SIG-M5 treated with dmso at 0.1 percent for 504 hours (cell line): ENCODE measurements around the gene ACP2.

Experiments used
- DNase-seq: peaks from one replicate; lab custom pipeline; 2025; ENCODE audit not compliant: unreplicated experiment; lab: John Stamatoyannopoulos, UW

Gene ACP2

DNA sequence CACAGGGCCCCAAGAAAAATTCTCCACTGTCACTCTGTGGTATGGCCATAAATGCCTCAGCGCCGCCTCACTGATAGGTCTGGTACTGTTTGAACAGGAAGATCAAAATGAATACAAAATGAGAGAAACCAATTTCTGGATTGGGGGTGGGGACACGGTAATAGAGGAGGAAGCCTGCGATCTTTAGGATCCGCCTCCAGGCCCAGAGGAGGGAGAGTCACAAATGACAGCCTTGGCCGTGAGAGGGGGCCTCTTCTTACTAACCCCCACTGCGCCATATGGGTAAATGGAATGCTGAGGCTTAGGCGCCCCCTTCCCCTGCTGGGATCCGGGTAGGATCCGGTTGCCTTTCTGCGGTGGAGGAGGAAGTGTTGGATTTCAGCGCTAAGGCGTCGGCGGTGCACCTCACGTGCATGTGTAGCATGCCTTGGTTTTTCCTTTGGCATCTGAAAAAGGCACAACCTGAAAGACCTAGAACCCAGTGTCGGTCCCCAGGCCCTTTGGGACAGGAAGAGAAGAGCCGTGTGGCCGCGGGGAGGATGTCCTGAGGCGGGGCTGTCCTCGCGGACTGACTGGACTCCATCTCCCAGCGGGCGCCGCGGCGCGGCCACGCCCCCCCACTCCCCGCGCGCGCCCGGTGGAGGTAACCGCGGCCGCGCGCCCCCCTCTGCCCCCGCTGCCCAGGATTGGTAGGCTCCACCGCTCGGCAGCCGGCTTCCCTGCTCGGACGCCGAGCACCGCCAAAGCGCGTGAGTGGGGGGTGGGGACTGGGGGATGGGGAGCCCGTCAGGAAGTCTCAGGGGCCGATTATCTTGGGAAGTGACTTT is 20.6 kb upstream of the ACP2 start:
- DNase-seq, result peak; percentile 97

DNA sequence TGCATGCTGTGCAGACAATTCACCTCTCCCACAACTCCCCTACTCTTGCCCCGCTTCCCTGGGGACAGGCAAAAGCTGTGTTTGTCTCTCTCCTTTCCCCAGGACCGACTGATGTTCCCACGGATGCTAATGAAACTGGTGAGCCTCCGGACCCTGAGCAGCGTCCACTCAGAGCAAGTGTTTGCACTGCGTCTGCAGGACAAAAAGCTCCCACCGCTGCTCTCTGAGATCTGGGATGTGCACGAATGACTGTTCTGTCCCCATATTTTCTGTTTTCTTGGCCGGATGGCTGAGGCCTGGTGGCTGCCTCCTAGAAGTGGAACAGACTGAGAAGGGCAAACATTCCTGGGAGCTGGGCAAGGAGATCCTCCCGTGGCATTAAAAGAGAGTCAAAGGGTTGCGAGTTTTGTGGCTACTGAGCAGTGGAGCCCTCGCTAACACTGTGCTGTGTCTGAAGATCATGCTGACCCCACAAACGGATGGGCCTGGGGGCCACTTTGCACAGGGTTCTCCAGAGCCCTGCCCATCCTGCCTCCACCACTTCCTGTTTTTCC is 19.9 kb upstream of the ACP2 start:
- DNase-seq, result no peak

DNA sequence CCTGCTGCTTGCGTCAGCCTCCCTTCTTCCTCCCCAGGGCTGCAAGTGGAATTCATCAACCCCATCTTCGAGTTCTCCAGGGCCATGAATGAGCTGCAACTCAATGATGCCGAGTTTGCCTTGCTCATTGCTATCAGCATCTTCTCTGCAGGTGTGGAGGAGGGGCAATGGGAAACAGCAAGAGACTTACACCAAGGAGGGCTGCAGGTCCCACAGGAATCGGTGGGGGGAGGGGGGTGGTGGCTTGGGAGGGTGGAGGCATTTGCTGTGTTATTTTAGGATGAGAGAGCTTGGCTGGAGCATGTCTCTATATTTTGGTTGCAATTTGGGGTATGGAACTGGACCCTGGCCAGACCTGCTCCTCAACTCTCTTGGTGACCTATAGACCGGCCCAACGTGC is 19.3 kb upstream of the ACP2 start:
- no peak for DNase-seq

DNA sequence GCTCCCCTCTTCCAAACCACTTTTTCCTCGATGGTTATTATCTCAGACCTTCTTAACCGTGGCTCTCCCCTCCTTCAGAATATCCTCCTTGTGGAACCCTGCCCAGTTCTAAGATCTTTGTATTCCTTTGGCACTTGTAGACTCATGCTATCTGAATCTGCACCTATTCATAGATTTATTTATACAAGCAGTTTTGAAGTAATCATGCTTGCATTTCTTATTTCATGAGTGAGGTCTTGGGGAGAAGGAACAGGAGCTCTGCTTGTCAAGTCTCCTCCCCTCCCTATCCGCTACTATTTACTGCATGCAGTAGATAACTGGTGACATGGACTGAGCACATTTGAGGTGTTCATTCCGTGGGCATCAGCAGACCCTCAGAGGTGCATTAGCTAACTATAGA is 15.9 kb upstream of the ACP2 start:
- no peak for DNase-seq

DNA sequence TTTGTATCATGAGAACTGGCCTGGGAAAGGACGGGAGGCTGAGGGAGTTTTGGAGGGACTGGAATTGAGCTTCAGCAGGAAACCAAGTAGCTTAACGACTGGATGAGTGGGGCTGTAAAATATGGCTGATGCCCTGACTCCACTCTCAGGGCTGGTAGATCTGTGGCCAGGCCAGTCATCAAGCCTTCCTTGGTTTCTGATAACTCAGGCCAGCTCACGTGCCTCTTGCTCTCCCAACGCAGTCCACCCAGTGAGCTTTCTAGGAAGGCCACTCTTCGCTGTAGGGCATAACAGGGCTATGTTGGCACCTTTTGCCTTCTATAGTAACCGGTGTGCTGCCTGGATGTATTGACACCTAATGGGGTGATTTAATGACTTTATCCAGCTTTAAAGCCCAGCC is 15.5 kb upstream of the ACP2 start:
- DNase-seq, result no peak

DNA sequence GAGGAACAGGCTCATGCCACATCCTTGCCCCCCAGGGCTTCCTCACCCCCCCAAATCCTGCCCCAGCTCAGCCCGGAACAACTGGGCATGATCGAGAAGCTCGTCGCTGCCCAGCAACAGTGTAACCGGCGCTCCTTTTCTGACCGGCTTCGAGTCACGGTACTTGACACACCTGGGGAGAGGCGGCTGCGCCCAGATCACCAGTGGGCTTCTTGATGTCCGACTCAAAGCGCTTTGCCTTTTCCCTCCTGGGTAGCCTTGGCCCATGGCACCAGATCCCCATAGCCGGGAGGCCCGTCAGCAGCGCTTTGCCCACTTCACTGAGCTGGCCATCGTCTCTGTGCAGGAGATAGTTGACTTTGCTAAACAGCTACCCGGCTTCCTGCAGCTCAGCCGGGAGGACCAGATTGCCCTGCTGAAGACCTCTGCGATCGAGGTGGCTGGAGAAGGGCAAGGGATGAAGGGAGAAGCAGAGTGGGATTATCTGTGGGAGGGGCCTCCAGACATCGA is 12.7 kb upstream of the ACP2 start:
- DNase-seq, result no peak

DNA sequence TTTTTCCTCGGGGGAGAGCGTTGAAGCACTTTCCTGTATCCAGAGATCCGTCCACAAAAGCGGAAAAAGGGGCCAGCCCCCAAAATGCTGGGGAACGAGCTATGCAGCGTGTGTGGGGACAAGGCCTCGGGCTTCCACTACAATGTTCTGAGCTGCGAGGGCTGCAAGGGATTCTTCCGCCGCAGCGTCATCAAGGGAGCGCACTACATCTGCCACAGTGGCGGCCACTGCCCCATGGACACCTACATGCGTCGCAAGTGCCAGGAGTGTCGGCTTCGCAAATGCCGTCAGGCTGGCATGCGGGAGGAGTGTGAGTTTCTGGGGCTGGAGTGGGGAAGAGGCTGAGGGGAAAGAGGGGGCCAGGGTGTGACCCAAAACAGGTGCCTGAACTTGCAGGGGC is 11.8 kb upstream of the ACP2 start:
- no peak for DNase-seq

DNA sequence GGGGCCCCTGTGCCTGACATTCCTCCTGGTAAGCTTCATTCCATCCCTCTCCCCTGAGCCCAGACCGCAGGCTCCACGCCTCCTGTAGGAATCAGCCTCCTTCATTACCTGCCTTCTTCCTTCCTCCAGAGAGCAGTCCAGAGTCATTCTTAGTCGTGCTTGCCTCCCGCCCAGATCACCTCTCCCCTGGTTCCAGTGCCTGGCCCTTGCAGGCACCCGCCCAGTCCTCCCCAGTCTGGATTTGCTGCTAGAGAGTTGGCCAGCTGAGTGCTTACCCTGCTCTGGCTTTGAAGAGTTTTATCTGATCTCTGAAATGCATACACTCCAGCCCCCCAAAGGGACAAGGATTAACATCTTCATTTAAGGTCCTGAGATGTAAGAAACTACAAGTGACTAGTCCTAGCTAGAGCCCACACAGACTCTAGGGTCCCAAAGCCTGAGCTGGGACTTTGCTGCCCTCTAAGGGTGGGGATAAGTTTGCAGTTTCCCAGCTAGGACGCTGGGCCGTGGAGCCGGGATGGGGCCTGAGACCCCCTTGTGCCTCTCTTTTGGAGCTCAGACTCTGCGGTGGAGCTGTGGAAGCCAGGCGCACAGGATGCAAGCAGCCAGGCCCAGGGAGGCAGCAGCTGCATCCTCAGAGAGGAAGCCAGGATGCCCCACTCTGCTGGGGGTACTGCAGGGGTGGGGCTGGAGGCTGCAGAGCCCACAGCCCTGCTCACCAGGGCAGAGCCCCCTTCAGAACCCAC is 10.8 kb upstream of the ACP2 start:
- peak; percentile 33 for DNase-seq

DNA sequence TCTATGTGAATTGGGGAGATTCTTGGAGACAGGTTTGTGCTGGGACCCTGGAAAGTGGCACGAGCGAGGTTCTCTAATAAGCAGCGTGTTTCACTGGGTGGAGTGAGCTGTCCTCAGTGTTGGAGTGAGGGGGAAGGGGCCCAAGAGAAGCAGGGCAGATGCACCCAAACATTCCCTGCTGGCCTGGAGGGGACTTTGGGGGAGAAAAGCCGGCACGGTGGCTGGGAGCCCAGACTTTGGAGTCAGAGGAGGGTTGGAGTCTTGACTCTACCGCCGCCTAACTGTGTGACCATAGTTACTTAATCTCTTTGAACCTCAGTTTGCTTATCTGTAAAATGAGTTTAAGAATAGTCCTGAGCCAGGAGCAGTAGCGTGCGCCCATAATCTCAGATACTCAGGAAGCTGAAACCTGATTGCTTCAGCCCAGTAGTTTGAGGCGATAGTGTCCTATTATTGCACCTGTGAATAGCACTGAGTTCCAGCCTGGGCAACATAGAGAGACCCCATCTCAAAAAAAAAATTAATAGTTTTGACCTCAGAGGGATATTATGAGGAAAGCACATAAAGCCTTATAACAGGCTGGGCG is 9.8 kb upstream of the ACP2 start:
- no peak for DNase-seq

DNA sequence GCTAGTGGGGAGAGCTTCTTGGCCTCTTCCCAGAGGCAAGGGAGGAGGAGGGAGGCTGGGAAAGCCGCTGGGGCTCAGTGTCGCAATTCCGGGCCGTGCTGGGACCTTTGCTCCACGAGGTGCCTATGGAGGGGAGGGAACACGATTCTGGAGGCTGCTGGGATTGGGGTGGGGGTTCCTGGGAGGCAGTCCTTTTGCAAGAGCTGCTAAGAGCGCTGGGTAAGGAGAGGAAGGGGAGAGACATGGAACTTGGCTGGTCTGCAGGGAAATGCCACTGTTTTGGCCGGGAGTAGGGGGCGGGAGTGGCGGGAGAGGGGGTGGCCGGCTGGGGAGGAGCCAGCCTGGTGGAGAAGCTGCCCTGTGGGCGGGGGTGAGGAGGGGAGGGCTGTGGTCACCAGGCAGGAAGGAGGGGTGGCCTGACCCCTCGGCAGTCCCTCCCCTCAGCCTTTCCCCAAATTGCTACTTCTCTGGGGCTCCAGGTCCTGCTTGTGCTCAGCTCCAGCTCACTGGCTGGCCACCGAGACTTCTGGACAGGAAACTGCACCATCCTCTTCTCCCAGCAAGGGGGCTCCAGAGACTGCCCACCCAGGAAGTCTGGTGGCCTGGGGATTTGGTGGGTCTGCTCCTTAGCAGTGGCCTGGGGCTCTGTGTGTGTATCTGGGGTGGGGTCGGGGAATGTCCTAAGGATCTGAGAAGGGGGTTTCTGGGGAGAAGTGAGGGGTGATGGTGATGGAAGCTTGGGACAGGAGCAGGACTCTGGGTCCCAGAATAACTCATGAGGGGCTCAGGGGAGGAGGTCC is 9.1 kb upstream of the ACP2 start, which contains the start of gene NR1H3:
TSS of gene NR1H3 (plus strand) at position 480 of the 800 bp plus-strand sequence. CDS start 1,221 bp downstream, outside the sequence.
- DNase-seq, result no peak

DNA sequence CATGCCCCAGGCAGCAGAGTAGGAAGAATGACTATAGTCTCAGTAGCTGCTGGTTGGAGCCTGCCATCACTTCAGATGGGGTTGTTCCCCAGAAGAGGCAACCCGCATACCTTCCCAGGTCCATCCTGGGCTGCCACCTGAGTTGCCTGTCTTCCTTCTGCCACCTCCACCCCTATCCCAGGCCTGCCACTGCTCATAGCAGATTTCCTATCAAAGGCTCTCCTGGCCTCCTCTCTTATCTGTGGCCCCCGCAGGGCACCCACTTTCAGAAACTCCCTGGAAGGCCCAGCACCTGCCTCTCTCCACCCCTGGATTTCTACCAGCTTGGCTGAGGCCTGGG is 8.5 kb upstream of the ACP2 start:
- no peak for DNase-seq

DNA sequence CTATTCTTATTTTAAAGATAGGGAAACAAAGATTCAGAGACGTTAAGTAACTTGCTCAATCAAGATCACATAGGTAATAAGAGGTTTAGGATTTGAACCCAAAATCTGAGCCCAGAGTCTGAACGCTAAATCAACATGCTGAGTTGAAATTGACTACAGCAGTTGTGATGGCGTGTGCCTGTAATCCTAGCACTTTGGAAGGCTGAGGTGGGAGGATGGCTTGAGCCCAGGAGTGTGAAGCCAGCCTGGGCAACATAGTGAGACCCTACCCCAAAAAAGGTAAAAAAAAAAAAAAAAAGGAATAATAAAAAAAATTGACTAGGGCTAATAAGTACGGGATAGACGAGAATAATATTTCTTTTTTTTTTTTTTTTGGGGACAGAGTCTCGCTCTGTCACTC is 7.8 kb upstream of the ACP2 start:
- DNase-seq, result no peak

DNA sequence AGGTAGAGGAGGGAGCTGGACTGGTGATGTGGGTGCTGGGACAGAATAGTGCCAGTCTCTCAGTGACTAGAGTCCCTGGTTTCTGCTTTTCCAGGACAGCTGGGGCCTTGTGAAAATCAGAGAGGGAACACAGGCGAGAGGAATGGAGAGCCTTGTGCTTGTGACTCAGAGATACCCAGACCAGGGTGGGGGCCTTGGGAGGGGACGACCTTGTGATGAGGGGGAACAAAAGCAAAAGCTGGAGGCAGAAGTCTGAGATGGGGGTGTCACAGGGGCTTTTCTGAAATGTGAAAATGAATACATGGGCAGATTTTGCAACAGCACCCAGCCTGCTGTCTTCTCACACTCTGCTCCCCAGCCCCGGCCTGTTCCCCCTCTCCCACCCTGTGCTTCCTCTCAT is 5.8 kb upstream of the ACP2 start:
- no peak for DNase-seq

DNA sequence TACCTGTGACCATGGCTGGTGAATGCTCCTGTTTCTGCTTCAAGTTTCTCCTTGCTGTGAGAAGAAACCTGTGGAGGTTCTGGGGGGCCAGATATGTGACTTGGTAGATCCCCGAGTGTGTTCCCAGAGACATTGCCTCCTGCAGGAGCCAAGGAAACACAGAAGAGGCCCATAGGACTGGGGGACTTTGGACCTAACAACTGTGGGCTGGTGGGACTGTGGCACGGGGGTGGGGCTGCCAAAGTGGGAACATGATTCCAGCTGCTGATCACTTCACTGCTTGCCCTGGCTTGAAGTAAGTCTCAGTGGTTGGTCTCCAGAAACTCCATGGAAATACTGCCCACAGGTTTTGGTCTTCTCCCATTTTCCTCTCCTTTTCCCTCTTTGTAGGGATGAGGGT is 5.0 kb upstream of the ACP2 start:
- DNase-seq, result no peak

DNA sequence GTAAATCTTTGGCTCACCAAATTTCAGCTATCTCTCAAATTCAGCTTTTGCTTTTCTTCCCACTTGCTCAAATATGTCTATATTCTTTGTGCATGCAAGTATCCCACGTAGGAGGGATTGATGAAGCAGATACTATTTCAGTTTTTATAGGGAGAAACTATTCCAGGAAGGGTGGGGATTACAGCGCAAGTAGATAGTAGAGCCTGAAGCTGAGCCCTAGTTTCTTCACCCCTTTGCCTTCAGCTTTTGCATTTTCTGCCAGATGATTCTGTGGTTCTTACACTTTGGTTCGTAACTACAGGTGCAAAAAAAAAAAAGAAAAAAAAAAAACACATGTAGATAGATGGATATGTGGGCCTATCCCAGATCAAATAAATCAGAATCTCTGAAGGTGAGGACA is 3.1 kb upstream of the ACP2 start:
- no peak for DNase-seq

DNA sequence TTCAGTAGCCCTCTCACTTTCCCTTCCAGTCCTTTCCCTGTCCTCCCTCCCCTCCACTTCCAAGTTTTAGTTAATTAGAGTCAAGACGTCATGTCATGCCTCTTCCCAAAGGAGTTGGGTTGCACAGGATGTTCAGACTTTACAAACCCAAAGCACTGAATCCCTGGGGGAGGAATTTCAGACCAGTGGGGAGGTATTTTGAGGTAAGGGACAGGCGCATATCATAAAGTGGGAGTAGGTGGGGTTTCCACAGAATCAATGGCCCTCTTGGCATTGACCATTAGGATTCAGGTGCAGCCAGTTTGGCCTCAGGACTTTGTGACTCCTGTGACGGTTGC is 733 bp upstream of the ACP2 start:
- no peak for DNase-seq

DNA sequence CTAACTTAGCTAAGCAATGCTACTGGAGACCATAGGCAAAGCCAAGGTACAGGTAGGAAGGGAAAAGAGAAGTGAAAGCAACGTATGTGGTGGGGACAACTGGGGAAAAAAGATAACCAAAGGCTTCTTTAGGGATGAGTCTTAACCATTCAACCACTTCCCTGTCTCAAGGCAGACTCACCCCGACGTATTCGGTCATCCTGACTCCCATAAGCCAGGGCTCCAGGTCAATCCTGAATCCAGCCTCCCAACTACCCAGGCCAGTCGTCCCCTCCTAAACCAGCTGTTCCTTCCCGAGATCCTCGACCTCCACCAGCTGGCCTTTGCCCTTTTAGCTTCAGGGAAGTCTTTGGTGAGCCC is 330 bp downstream of the ACP2 start:
- DNase-seq, result peak; percentile 27

DNA sequence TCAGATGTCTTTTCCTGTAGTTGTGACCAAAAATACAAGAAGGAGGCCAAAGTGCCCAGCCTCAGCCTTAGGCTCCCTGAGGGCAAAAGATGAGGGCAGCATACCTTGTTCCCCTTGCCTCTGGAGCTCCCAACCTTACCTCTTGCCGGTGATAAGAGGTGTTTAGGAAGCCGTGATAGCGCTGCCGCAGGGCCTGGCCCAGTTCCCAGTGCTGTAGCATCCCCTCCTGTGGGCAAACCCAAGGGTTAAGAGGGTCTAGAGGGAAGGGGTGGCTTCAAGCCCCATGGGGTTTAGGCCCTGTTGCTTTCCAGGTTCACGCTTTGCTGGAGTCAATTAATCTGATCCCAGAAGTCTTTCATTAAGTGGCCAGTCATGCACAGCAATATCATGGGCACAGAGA is 1.1 kb downstream of the ACP2 start:
- DNase-seq, result no peak

DNA sequence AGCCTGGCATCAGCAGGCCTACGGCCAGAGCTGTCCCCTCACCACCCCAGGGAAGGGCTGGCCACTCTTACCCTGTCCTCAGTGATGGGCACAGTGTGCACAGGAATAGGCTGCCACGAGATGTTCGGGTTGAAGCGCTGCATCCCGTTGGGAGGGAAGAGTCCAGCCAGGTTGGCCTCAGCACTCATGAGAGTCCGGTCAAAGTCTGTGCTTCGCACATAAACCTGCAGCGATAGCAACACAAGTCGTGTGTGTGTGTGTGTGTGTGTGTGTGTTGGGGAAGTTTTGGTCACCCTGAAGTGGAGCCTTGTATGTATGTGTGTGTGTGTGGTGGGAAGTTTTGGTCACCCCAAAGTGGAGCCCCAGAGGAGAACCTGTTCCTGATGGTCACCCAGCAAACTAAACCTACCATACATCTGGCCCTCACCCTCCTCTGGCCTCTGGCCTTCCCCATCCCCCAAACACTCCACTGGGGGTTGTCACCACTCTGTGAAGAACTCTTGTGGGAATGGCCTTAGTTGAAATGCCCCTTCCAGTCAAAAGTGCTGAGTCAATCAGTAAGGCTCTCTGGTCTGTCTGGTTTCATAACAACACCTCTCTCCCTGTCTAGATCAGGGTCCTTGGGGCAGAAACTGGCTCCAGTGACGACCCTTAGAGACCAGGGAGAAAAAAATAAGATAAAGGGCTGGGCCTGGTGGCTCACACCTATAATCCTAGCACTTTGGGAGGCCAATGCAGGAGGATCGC is 2.8 kb downstream of the ACP2 start:
- DNase-seq, result no peak
